ENCODE data around the gene TXLNB.
"Not testable (repeated sequence)": the region's sequence is repeated elsewhere in the genome, so short reads cannot be mapped to it uniquely, and the experiment has no call there.

DNA sequence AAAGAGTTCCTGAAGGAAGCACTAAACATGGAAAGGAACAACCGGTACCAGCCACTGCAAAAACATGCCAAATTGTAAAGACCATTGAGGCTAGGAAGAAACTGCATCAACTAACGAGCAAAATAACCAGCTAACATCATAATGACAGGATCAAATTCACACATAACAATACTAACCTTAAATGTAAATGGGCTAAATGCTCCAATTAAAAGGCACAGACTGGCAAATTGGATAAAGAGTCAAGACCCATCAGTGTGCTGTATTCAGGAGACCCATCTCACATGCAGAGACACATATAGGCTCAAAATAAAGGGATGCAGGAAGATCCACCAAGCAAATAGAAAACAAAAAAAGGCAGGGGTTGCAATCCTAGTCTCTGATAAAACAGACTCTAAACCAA lies 79.3 kb downstream of the TXLNB start:
- TF ChIP-seq CTCF (conservative IDR thresholded peaks at IDR 0.05; ENCODE audit: low read depth, low read length); EZH2 (IDR thresholded peaks at IDR 0.05; ENCODE audit: borderline replicate concordance, low read depth, low read length, poor library complexity, severe bottlenecking): not testable (repeated sequence)

All from A673 (cell line).